GM18505 (cell line): ENCODE measurements around the gene PUSL1.

ENCODE experiments used
- ATAC-seq: cut with Tn5 transposase; IDR thresholded peaks from one replicate; pipeline ENCODE4 v1.9.1; 2021; ENCODE audit not compliant: unreplicated experiment
- POLR2A ChIP-seq: IDR thresholded peaks from 4 replicates; pipeline ENCODE4 v1.6.1; 2011; ENCODE audit warnings: borderline replicate concordance; ENCODE audit not compliant: insufficient read depth, insufficient read length; ENCODE audit errors: extremely low read depth

Gene PUSL1

DNA sequence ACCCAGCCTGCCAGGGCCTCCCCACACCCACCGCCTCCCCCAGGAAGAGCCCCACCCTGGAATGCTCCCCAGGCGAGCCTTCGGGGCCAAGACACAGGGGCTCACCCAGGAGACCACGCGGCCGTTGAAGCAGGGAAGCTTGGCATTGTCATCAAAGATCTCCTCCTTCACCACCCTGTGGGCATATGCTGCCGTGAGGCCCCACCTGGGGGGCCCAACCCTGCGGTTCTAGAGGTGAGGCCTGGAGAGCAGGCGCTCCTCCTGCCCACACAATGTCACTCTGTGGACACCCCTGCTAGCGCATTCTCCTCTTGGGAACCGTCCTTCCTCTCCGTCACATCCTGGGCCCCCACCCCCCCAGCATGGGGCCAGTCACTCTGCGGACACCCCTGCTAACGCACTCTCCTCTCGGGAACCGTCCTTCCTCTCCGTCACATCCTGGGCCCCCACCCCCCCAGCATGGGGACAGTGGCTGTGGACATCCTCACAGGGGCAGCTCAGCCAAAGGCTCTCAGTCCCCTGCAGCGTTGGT is 34.3 kb downstream of the PUSL1 start:
- no peak for TF ChIP-seq POLR2A
- no peak for ATAC-seq

GRCh38 chr1:1343811-1344421 is 35.5 kb downstream of the PUSL1 start:
- ATAC-seq: no peak

GRCh38 chr1:1344655-1345361 is 36.4 kb downstream of the PUSL1 start:
- TF ChIP-seq POLR2A: no peak
- ATAC-seq: no peak

More at GRCh38 chr1:1343811-1344421, 35.5 kb downstream of the PUSL1 start:
- no peak for TF ChIP-seq POLR2A

DNA sequence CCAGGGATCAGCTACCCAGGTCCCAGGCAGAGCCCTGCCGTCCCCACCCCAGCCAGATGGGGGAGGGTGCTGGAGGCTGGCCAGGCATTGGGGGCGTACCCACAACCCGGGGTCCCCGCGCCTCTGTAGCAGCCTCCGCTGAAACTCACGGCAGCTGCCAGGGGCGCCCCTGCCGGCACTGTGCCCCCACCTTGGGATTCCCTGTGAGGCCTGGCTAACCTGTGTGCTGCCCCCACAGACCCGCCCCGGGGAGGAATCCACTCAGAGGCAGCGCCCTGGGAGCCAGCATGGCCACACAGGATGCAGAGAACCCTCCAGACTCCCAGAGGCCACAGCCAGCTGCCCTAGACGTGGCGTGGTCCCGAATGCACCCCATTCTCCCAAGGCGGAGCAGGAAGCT is 37.0 kb downstream of the PUSL1 start:
- no peak for TF ChIP-seq POLR2A
- no peak for ATAC-seq

GRCh38 chr1:1345860-1346500 is 37.6 kb downstream of the PUSL1 start:
- no peak for TF ChIP-seq POLR2A
- ATAC-seq: no peak

GRCh38 chr1:1346501-1346890 is 38.1 kb downstream of the PUSL1 start:
- ATAC-seq: no peak
- TF ChIP-seq POLR2A: no peak

- ATAC-seq: no peak
- no peak for TF ChIP-seq POLR2A
Measured at GRCh38 chr1:1347026-1347595, 38.7 kb downstream of the PUSL1 start.

DNA sequence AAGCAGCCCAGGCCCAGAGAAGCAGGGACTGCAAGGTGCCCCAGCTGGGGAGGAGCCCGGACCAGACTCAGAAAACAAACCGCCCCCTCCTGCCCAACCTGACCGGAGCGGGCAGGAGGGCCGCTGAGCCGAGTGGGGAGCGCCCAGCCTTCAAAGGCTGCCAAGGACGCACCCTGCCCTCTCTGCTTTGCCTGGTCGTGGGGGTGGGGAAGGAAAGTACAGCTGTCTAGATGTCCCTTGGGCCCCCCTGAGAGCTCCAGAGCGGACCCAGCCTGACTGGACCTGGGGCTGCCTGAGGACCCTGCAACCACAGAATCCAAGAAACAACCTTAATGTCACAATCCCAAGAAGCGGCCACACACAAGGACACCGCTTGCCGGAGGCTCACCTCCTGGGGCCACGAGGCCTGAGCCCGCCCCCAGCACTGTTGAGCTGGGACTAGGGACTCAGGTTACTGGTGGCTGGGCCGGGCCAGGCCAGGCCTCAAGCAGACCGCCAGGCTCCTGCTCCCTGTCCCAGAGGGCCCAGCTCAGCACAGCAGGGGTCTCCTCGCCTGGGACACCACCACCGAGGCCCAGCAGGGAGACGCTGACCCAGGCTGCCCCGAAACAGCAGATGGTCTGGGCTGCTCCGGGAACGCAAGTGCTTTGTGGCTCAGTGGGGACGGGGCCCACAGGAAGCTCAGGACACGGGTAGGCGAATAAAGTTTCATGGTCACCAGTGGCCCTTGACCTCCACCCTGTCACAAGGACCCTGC is 39.4 kb downstream of the PUSL1 start:
- ATAC-seq: no peak
- TF ChIP-seq POLR2A: no peak

- TF ChIP-seq POLR2A: no peak
- ATAC-seq: peak; percentile 37
Measured at GRCh38 chr1:1348420-1349255, 40.2 kb downstream of the PUSL1 start.

GRCh38 chr1:1349256-1350012 is 41.0 kb downstream of the PUSL1 start, which contains the start of gene DVL1:
DVL1 (minus strand) TSS chr1:1349418; CDS start chr1:1349065, 353 bp downstream.
- ATAC-seq: peak; percentile 58
- peak; percentile 67 for TF ChIP-seq POLR2A
